Measurements from ENCODE around the gene NMNAT3. TPM values are rescaled to one million over a fixed set of nuclear protein-coding genes. Genes with fewer than 3 reads are reported as not detected.

NMNAT3 gene
- total RNA-seq, 2 experiments from 2014 or later: 0.15 TPM; not detected in 1

GRCh38 chr3:139659511-139659910, 18.3 kb downstream of the NMNAT3 start:
- H3K79me2 ChIP-seq (ENCODE audit: insufficient read depth, low read depth, low read length): no peaks in the 10 kb centered on the region
- no peak overlapping the region for H3K4me3 ChIP-seq (ENCODE audit: low read depth, low read length, poor library complexity, severe bottlenecking)
- H4K20me1 ChIP-seq (ENCODE audit: insufficient read depth, low read length): no peaks in the 10 kb centered on the region
- CTCF ChIA-PET (ENCODE audit: unreplicated experiment): no interaction called here
- intact Hi-C loops (cut with micrococcal nuclease; ENCODE audit: unreplicated experiment): no loop called here
- H3K36me3 ChIP-seq (ENCODE audit: insufficient read depth, low read length): no peaks in the 10 kb centered on the region
- DNase-seq (ENCODE audit: low spot score): no peak
- no TSS peak for BruUV-seq (replicated peaks)
- H3K27ac ChIP-seq (ENCODE audit: low read depth, low read length, poor library complexity, severe bottlenecking): no peak overlapping the region
- no peaks in the 10 kb centered on the region for H3K9me2 ChIP-seq (ENCODE audit: insufficient read depth, low read length)
- TF ChIP-seq EZH2phosphoT487 (IDR thresholded peaks at IDR 0.05; ENCODE audit: borderline replicate concordance, low read depth, low read length) (no peak), CTCF (conservative IDR thresholded peaks at IDR 0.05; ENCODE audit: low read length) (no peak)
- no peak overlapping the region for H2AFZ ChIP-seq (ENCODE audit: low read length)
- H3K9me3 ChIP-seq (ENCODE audit: low read length): no peaks in the 10 kb centered on the region
- no peaks in the 10 kb centered on the region for H3K4me1 ChIP-seq (ENCODE audit: insufficient read depth, low read length, poor library complexity, severe bottlenecking)
- POLR2A ChIA-PET: no interaction called here
- no peak overlapping the region for H3K4me2 ChIP-seq (ENCODE audit: low read length)

- BruUV-seq (replicated peaks): no TSS peak
- Histone ChIP-seq H3K9me3 (ENCODE audit: low read length) (no peaks in the 10 kb centered on the region), H3K79me2 (ENCODE audit: insufficient read depth, low read depth, low read length) (no peaks in the 10 kb centered on the region), H3K27ac (ENCODE audit: low read depth, low read length, poor library complexity, severe bottlenecking) (no peak overlapping the region), H3K4me1 (ENCODE audit: insufficient read depth, low read length, poor library complexity, severe bottlenecking) (no peaks in the 10 kb centered on the region), H4K20me1 (ENCODE audit: insufficient read depth, low read length) (no peaks in the 10 kb centered on the region), H3K4me2 (ENCODE audit: low read length) (no peak overlapping the region), H3K9me2 (ENCODE audit: insufficient read depth, low read length) (no peaks in the 10 kb centered on the region), H2AFZ (ENCODE audit: low read length) (no peak overlapping the region), H3K4me3 (ENCODE audit: low read depth, low read length, poor library complexity, severe bottlenecking) (no peak overlapping the region), H3K36me3 (ENCODE audit: insufficient read depth, low read length) (no peaks in the 10 kb centered on the region)
- no peak for DNase-seq (ENCODE audit: low spot score)
- intact Hi-C loops (cut with micrococcal nuclease; ENCODE audit: unreplicated experiment): no loop called here
- TF ChIP-seq EZH2phosphoT487 (IDR thresholded peaks at IDR 0.05; ENCODE audit: borderline replicate concordance, low read depth, low read length) (no peak), CTCF (conservative IDR thresholded peaks at IDR 0.05; ENCODE audit: low read length) (no peak)
- POLR2A ChIA-PET: no interaction called here
- CTCF ChIA-PET (ENCODE audit: unreplicated experiment): no interaction called here
Measured at GRCh38 chr3:139657936-139658335, 19.8 kb downstream of the NMNAT3 start.

- H2AFZ ChIP-seq (ENCODE audit: low read length): no peak overlapping the region
- CTCF ChIA-PET (ENCODE audit: unreplicated experiment): no interaction called here
- no peak overlapping the region for H3K4me2 ChIP-seq (ENCODE audit: low read length)
- no peak for DNase-seq (ENCODE audit: low spot score)
- no TSS peak for BruUV-seq (replicated peaks)
- H3K27ac ChIP-seq (ENCODE audit: low read depth, low read length, poor library complexity, severe bottlenecking): no peak overlapping the region
- intact Hi-C loops (cut with micrococcal nuclease; ENCODE audit: unreplicated experiment): no loop called here
- no peaks in the 10 kb centered on the region for H3K4me1 ChIP-seq (ENCODE audit: insufficient read depth, low read length, poor library complexity, severe bottlenecking)
- POLR2A ChIA-PET: no interaction called here
- H3K9me2 ChIP-seq (ENCODE audit: insufficient read depth, low read length): no peaks in the 10 kb centered on the region
- no peaks in the 10 kb centered on the region for H4K20me1 ChIP-seq (ENCODE audit: insufficient read depth, low read length)
- H3K9me3 ChIP-seq (ENCODE audit: low read length): no peaks in the 10 kb centered on the region
- TF ChIP-seq EZH2phosphoT487 (IDR thresholded peaks at IDR 0.05; ENCODE audit: borderline replicate concordance, low read depth, low read length) (no peak), CTCF (conservative IDR thresholded peaks at IDR 0.05; ENCODE audit: low read length) (no peak)
- no peaks in the 10 kb centered on the region for H3K36me3 ChIP-seq (ENCODE audit: insufficient read depth, low read length)
- H3K79me2 ChIP-seq (ENCODE audit: insufficient read depth, low read depth, low read length): no peaks in the 10 kb centered on the region
- no peak overlapping the region for H3K4me3 ChIP-seq (ENCODE audit: low read depth, low read length, poor library complexity, severe bottlenecking)
Measured at GRCh38 chr3:139657434-139657833, 20.3 kb downstream of the NMNAT3 start.
